ENCODE results near the gene CHD5. TPM values are rescaled to one million over a fixed set of nuclear protein-coding genes. Genes with fewer than 3 reads are reported as not detected.
"Not testable (repeated sequence)": the region's sequence is repeated elsewhere in the genome, so short reads cannot be mapped to it uniquely, and the experiment has no call there.

Gene CHD5
- total RNA-seq: 1.2 TPM in 1 of 2 replicates, not detected in the other

DNA sequence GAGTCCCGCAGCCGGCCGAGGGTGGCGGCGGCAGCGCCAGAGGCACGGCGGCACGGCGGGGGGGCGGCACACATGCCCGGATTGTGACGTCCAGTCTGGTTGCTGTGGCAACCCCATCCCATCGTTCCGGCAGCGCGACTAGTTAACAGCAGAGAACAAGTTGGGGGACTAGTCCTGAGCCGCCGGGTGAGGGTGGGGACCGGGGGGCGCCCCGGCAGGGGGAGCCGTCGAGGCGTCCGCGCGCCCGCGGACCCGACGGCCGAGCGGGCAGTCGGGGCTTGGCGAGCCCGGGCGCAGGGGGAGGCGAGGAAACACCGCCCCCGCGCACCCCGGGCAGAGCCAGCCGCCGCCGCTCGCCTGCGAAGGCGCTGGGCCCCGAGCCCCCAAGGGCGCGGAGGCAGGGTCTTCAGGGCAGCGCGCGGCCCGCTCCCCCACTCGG is at the start of gene CHD5:
TSS of gene CHD5 (minus strand) at position 54 of the 439 bp plus-strand sequence. CDS start 298 bp downstream, outside the sequence.
- DNase-seq (ENCODE audit: low read depth): no peak

DNA sequence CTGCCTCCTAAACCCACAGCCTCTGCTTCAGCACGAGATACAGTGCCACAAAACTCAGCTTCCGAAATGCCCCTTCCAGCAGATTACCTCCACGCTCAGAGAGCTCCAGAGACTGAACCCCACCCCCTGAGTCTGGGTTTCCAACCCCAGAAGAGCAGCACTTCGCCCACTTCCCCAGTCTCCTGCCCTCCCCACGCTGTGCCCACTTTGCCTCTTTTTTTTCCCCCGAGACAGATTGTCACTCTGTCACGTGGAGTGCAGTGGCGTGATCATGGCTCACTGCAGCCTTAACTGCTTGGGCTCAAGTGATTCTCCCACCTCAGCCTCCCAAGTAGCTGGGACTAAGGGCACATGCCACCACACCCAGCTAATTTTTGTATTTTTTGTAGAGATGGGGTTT is 45.5 kb upstream of the CHD5 start:
- no peak for DNase-seq (ENCODE audit: low read depth)

DNA sequence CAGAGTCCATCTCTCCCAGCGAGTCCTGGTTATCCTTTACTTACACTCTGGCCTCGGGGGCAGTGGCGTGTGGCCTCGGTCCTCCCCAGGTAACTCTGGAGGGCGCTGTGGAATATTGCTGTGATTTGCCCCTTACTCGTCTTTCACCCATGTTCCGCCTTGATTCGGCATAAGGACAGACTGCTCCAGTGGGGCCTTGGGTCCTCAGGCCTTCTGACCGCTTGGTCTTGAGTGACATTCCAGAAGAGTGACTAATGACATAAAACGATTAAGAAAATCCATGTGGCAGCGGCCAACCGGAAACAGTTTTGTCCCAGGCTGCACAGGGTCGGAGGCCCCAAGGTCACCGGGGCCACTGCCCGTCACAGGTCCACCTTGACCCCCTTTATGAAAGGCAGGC is 44.6 kb upstream of the CHD5 start:
- DNase-seq (ENCODE audit: low read depth): peak; percentile 51

DNA sequence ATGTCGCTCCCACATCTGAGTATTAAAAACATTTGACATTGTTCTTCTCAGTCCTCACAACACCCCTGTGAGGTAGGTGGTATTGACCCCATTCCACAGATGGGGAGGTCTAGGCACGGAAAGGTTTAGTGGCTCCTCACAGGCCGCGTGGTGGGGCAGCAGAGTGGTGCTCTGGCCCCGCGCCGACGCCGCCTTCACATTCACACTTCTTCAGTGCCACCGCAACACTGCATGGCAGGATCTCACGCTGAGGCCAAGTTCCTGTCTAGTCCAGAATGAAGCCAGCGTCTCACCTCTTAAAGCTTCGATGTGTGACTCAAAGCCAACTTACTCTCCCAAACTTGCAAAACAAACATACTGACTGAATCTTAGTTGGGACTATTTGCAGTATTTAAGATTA is 43.5 kb upstream of the CHD5 start:
- DNase-seq (ENCODE audit: low read depth): no peak

DNA sequence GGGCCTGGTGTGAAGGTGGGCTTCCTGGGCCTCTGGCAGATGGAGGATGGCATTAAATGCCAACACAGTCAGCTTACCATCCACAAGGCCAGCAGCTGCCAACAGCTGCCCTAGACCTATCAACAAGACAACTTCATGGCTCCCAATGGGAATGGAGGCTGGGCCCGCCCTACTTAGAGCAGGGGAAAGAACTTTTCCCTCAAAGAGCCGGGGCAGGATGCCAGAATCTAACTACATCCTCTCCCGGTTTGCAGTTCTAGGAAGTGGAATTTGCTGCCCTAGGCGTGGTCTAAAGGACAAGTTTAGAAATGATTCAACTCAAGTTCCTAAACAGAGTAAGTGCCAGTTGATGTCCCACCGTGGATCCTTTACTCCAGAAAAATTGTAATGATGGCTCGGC is 42.5 kb upstream of the CHD5 start:
- no peak for DNase-seq (ENCODE audit: low read depth)

DNA sequence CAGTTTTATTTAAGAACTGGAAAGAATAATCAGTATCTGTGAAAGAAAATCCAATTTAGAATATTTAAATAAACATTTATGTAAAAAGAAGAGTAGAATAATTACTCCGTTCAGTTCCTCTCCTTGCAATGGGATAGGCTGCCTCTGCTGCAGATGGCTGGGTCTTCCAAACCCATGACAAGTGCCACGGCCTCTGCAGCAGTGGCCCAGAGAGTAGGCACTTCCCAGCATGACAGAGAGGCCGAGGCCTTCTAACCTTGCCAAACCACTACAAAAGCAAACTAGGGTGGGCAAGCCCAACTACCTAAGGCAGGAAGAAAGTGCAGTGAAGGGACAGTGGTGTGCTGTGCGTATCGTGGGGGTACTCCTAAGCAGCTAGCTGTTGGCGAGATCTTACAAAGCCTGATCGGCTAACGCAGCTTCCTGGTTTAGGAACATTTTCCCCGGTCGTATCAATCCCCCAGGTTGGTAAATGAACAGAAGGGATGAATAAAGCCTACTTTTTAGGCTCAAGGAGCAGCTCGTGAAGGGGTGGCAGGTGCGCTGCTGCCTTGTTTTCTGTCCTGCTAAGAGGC is 41.2 kb upstream of the CHD5 start:
- DNase-seq (ENCODE audit: low read depth): no peak

DNA sequence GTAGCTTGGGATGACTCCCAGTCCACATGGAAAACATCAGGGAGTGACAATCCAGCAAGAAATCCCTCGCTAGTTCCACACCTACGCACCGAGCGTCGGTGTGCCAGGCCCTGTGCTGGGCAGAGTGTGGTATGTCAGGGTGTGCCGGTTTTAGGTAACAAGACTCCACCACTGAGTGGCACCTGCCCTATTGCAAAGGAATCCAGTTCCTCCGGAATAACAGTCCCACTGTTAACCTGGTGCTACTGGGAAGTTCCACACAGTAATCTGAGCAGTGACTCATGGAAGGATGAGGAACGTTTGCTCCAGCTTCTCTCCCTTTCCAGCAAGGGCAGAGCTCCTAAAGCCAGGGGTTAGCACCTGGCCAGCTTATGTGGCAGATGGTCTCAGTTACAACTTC is 40.1 kb upstream of the CHD5 start:
- peak; percentile 70 for DNase-seq (ENCODE audit: low read depth)

DNA sequence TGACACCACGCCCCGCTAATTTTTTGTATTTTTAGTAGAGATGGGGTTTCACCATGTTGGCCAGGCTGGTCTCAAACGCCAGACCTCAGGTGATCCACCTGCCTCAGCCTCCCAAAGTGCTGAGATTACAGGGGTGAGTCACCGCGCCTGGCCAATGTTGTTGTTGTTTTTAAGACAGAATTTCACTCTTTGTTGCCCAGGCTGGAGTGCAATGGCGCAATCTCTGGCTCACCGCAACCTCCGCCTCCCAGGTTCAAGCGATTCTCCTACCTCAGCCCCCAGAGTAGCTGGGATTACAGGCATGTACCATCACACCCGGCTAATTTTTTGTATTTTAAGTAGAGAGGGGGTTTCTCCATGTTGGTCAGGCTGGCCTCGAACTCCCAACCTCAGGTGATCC is 39.5 kb upstream of the CHD5 start:
- DNase-seq (ENCODE audit: low read depth): not testable (repeated sequence)

DNA sequence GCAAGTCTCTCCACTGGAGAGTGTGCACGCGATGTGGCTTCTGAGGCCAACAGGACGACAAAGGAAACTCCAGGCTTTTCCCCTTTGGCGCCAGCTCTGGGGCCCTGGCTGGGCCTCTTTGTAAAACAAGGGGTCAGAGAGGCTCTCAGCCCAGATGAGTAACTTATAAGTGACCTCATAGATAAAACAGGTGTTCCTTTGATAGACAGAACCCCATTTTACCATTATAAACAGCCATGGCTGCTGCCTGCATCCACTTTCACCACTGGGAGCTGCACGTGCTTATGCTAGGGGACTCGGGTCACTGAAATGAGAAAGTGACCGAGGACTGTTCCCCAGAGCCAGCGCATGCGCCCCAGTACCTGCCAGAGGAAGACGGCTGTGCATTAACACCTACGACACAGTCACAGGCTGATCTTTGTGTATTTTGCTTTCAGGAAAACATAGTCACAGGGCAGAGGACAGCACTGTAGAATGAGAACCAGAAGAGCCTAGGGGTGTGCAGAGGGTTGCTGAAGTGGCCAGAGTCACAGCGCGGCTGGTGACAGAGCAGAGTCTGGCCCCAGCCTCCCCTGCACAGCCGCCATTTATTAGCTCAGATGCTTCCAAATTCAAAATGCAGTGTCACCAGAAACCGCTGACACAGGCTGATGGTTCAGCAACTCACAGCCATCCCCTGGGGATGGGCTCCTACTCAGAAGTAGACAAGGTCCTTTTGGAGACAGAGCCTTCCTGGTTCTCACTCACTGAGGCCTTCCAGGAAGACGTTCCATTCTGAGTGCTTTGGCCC is 38.4 kb upstream of the CHD5 start:
- DNase-seq (ENCODE audit: low read depth): no peak

DNA sequence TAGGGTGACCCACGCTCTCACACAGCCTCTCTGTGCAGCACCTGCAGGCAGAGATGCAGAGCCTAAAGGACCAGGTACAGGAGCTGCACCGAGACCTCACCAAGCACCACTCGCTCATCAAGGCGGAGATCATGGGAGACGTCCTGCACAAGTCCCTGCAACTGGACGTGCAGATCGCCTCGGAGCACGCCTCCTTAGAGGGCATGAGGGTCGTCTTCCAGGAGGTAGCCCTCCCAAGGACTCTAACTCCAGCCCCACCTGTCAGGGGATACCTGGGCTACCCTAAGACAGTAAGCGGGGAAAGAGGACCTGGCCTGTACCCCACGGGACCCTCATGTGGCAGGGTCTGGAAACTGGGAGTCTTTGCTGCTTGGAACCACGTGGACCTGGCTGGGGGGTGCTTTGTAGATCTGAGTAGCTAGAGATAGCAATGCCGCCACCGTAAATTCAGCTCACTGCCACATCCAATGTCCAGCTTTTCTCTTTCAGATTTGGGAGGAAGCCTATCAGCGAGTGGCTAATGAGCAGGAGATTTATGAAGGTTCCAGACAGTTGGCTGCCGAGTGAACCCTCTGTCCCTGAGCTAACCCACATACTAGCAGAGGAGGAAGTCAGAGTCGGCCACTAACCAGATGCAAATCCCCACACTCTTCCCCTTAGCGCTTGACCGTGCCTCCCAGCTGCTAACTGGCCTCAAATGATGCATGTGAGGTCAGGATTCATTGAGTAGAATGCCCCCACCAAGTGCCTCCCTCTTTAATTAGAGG is 32.3 kb upstream of the CHD5 start:
- DNase-seq (ENCODE audit: low read depth): no peak

DNA sequence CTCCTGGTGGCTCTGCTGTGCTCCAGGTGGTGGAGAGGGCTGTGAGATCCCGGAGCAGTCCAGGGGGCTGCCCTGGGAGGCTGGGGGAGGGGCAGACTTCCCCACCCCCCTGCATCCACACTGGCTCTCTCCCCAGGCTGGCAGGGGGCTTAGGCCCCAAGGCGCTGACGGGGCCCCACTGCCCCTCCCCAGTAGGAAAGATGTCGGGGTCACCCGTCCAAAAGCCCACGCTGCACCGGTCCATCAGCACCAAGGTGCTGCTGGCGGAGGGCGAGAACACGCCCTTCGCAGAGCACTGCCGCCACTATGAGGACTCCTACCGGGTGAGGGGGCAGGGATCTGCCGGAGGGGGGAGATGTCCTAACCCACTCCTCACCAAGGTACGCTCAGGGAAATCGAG is 31.6 kb upstream of the CHD5 start:
- DNase-seq (ENCODE audit: low read depth): no peak

DNA sequence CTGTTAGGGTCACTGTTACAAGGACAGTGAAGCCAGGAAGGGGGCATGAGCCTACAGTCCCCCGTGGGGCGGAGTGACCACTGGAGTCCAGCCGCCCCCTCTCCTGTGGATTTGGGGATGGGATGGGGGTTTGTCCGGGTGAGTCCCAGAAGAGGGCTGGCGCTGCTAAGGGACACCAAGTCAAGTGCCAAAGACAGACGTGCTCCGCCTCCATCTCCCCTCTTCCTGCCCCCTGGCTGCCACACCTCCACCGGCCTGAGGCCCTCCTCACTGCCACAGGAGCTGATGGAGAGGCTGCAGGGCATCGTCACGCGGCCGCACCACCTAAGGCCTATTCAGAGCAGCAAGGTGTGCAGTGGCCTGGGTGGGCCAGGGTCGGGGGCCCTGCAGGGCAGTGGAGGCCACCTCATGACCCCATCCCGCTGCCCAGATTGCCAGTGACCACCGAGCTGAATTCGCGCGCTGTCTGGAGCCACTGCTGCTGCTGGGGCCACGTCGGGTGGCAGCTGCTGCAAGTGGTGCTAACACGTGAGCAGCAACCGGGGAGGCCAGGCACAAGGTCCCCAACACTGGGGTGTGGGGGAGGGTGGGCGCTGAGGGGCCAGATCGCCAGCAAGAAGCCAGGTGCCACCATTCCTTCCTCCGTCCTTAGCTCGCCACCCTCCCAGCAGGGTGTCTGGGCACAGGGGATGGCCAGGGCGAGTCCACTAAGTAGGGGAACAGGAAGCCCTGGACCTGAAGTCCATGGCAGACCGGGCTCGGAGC is 30.7 kb upstream of the CHD5 start:
- no peak for DNase-seq (ENCODE audit: low read depth)

DNA sequence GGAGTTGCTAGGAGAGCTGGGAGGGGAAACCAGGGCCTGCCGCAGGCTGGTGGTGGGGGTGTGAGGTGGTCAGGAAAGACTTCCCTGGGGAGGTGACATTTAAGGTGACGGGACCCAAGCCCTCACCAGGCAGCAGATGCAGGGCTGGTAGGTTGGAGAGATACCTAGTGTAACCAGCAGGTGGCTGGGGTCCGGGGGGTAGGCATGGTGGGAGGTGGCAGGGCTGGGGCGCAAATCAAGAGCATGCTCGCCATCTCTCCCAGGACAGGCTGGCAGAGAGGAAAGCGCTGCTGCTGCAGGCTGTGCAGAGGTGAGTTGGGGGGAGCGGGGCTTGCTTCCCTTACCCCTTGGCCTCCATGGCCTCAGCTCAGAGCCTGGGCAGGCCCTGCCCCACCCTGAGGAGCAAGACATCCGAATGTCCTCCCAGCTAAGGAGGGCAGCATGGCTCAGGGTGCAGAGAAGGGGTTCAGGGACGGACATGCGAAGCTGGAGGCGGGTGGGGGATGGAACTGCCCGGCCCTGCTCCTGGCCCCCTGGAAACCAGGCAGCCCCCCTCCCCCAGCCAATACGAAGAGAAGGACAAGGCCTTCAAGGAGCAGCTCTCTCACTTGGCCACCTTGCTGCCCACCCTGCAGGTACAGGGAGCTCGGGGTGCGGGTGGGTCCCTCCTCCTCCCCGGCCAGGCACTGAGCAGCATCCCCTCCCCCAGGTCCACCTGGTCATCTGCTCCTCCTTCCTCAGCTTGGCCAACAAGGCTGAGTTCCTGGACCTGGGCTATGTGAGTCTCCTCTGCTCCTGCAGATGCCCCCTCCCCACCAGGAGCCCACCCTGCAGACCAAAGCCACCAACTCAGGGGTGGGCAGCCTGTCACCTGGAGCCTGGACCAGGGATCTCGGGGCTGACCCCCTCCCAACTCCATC is 29.8 kb upstream of the CHD5 start:
- DNase-seq (ENCODE audit: low read depth): no peak

DNA sequence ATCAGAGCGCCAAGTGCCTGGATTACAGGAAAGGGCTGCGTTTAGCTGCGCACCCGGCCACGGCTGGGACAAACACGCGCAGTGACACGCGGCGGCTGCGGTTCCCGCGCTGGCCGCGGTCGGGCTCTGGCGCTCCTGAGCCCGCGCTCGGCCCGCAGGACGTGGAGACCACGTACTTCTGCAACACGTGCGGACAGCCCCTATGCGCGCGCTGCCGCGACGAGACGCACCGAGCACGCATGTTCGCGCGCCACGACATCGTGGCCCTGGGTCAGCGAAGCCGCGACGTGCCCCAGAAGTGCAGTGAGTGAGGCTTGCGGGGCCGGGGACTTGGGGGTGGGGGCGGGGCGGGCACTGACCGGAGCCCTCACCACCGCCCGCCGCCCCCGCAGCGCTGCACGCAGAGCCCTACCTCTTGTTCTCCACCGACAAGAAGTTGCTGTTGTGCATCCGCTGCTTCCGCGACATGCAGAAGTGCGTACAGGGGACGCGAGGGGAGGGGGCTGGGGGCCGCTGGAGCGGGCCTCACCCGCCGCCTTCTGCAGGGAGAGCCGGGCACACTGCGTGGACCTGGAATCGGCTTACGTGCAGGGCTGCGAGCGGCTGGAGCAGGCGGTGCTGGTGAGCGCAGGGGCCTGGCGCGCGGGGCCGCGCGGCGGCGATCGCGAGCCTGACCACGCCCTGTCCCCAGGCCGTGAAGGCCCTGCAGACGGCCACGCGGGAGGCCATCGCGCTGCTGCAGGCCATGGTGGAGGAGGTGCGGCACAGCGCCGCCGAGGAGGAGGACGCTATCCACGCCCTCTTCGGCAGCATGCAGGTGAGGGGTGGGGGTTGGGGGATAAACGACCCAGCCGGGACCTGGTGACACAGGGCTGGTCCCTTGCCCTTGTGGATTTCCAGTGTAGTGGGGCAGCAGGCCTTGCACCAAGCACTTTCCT is 28.9 kb upstream of the CHD5 start:
- no peak for DNase-seq (ENCODE audit: low read depth)

DNA sequence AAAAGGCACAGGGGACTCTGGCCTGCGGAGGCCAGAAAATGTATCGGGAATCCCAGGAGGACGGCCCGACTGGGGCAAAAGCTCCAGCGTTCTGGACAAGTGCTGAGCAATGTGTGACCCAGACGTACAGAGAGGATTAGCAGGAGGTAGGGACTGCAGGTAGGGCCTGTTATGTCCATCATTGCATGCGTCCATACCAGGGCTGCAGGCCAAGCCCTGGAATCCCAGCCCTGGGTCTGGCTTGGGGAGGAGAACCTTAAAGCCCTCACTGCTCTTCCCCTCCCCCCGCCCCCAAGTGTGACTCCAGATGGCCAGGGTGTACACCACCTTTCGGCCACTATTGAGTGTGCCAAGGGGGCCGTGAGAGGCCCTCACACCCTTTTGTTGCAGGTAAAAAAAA is 27.8 kb upstream of the CHD5 start:
- no peak for DNase-seq (ENCODE audit: low read depth)

DNA sequence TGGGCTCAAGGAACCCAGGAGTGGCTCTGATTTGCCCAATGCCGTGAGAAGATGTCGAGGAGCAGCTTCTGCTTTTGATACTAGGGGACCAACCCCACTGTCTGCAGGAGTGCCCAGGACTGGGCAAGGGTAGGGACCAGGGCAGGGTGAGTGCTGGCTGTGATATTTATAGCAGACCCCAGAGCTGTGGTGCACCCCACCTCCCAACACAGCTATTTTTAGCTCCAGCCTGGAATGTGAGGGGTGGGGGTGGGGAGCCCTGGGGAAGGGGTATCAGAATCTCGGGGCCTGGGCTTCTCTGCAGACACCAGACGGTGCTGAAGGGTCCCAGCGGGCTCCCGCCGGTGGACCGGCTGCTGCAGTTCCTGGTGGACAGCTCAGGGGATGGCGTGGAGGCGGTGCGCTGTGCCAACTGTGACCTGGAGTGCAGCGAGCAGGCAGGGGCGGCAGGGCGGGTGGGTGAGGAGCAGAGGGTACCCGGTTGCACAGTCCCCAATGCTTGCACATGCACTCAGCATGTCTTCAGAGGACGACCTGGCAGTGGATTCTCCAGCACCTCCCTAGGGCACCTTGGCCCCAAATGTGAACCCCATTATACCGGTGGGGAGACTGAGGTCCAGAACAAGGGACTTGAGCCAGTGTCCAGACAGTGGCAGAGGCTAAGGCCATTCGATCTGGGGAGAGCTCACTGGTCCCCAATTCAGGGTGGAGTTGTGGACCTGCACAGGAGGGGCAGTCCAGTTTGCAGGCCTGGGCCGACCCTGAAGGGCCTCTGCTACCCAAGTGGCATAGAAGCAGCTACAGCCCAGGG is 27.2 kb upstream of the CHD5 start:
- DNase-seq (ENCODE audit: low read depth): no peak

DNA sequence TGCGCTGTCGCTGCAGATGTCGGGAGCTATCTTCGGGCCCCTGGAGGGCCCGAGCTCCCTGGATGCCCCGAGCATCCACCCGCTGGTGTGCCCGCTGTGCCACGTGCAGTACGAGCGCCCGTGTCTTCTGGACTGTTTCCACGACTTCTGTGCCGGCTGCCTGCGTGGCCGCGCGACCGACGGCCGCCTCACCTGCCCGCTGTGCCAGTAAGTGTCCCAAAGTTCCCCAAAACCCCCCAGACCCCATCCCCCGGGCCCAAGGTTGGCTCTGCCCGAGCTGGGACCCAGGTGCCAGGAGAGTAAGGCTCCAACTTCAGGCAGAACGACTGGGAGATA is 26.4 kb upstream of the CHD5 start:
- no peak for DNase-seq (ENCODE audit: low read depth)

DNA sequence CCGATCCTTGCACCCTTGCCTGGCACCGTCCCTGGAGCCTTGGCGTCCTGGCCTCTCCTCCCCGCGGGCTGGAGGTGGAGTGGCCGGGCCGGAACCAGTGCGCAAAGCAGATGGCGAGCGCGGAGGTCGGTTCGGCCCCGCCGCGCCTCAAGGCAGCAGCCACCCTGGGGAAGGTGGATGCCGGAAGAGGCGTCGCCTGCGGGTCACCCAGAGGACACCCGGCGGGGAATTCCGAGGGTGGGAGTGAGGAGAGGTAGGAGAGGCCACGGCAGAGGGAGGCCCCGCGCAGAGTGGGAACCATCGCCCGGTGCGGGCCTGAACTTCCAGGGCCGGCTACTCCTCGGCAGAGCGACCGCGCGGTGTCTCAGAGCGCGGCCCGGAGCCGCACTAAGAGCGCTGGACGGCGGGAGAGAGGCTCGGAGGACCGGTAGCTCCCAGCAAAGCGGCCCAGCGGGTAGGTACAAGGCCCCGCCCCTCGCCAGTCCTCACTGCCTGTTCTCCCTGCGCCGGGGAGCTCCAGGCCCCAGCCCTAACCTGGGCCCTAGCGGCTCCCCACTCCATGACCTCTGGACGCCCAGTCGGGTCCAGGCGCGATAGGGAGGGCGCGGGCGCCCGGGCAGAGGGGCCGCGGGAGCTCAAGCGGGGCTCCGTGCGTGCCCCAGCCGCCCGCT is 25.9 kb upstream of the CHD5 start, which contains the start of gene RNF207:
TSS of gene RNF207 (plus strand) at position 271 of the 671 bp plus-strand sequence. CDS start 417 bp downstream, outside the sequence.
- DNase-seq (ENCODE audit: low read depth): peak; percentile 59
